Gastrocnemius medialis (tissue), 4 donors: ENCODE measurements around the gene MYO3B. TPM values are rescaled to one million over a fixed set of nuclear protein-coding genes. Genes with fewer than 3 reads are reported as not detected.

Experiments used
- ATAC-seq, 2 donors: fragments of 150-250 bp; one replicate each; pipeline ENCODE4 v1.9.1; 2016
- DNase-seq, 2 donors: peaks; one replicate each; pipeline ENCODE4 v3.0.0-alpha.2; 2019
- H3K27ac ChIP-seq, 4 donors: fragments of 200-600 bp; sonication (generic); 1 replicate in 1 of 4; 2 replicates in 3 of 4; pipeline ENCODE4 v1.5.1; 2016 to 2018; ENCODE audit warnings: mild to moderate bottlenecking in 2 of 4, moderate library complexity in 1 of 4
- H3K27me3 ChIP-seq, 3 donors: fragments of 200-600 bp; sonication (generic) in 2 of 3; 1 replicate in 1 of 3; 2 replicates in 2 of 3; pipeline versions ENCODE4 v1.5.1 to v1.6.0; 2016 to 2019; ENCODE audit warnings: mild to moderate bottlenecking in 1 of 3, moderate library complexity in 1 of 3
- H3K36me3 ChIP-seq, 2 donors: fragments of 200-600 bp; sonication (generic) in 1 of 2; one replicate each; pipeline ENCODE4 v1.5.1; 2017 to 2018
- H3K4me1 ChIP-seq, 2 donors: fragments of 200-600 bp; sonication (generic) in 1 of 2; one replicate each; pipeline ENCODE4 v1.5.1; 2016 to 2017; ENCODE audit warnings: mild to moderate bottlenecking in 2 of 2
- H3K4me3 ChIP-seq, 4 donors: fragments of 200-600 bp; sonication (generic) in 3 of 4; 1 replicate in 1 of 4; 2 replicates in 3 of 4; pipeline ENCODE4 v1.5.1; 2016 to 2019; ENCODE audit warnings: mild to moderate bottlenecking in 2 of 4
- H3K9me3 ChIP-seq, 3 donors: fragments of 200-600 bp; sonication (generic) in 2 of 3; 1 replicate in 1 of 3; 2 replicates in 2 of 3; pipeline ENCODE4 v1.5.1; 2016 to 2019
- POLR2A ChIP-seq, 2 donors: fragments of 450-650 bp; IDR thresholded peaks; one replicate each; pipeline ENCODE4 v1.6.1; 2017; ENCODE audit warnings: antibody characterized with exemption in 2 of 2, mild to moderate bottlenecking in 2 of 2, moderate library complexity in 2 of 2
- in situ Hi-C, 4 donors: fragments of 200-750 bp; cut with MboI; loops; one replicate each; pipeline versions ENCODE4 v1.15.0 to v1.8.0; 2017; ENCODE audit warnings: low sequenced_read_pairs in 4 of 4
- intact Hi-C: fragments of 100-400 bp; cut with DNase I; formaldehyde crosslinking; loops from one replicate; pipeline ENCODE4 v1.15.1; 2023; ENCODE audit warnings: low total_unique reads
- total RNA-seq, 4 donors: library from RNA; depleted of rRNA; stranded (reverse); fragments of >200 nt; gene quantifications; one replicate each; pipeline versions ENCODE4 v1.1.0 to v1.2.3, GENCODE V29; 2016
- TF ChIP-seq, protein P1 (sequence below), 5 experiments: fragments of 450-650 bp in 3 of 5; fragments of 200-600 bp in 2 of 5; sonication (generic) in 2 of 5; IDR thresholded peaks in 4 of 5; conservative IDR thresholded peaks in 1 of 5; 1 replicate in 4 of 5; 2 replicates in 1 of 5; pipeline ENCODE4 v1.5.1; 2016 to 2019; ENCODE audit warnings: antibody characterized with exemption in 5 of 5, mild to moderate bottlenecking in 3 of 5, moderate library complexity in 3 of 5

Gene MYO3B
- total RNA-seq, 4 donors from 2014 or later = 0.07 to 0.27 TPM; not detected in 2

DNA sequence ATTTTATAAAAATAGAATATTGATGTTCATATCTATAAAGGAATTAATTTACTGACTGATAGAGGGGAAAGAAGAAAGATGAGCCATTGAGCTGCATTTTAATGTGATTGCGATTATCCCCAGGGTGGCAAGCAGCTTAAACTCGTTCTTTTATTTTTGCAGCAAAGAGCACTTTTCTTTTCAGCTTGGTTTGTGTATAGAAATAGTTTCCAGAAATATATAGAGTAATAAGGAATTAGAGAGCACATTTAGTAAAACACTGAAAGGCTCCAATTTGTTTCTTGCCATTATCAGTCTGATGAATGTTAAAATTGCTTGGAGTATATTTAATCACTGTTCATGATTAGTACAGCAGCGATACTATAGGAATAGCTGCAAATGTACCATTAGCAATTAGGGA lies 119.5 kb downstream of the MYO3B start:
- Histone ChIP-seq H3K27ac (no peak overlapping the region), H3K36me3 (no peaks in the 10 kb centered on the region), H3K9me3 (no peaks in the 10 kb centered on the region), H3K4me1 (no peaks in the 10 kb centered on the region), H3K4me3 (no peak overlapping the region), H3K27me3 (no peaks in the 10 kb centered on the region)
- no peak for ATAC-seq
- TF ChIP-seq POLR2A (IDR thresholded peaks at IDR 0.05) = no peak
- TF ChIP-seq, protein P1, sequence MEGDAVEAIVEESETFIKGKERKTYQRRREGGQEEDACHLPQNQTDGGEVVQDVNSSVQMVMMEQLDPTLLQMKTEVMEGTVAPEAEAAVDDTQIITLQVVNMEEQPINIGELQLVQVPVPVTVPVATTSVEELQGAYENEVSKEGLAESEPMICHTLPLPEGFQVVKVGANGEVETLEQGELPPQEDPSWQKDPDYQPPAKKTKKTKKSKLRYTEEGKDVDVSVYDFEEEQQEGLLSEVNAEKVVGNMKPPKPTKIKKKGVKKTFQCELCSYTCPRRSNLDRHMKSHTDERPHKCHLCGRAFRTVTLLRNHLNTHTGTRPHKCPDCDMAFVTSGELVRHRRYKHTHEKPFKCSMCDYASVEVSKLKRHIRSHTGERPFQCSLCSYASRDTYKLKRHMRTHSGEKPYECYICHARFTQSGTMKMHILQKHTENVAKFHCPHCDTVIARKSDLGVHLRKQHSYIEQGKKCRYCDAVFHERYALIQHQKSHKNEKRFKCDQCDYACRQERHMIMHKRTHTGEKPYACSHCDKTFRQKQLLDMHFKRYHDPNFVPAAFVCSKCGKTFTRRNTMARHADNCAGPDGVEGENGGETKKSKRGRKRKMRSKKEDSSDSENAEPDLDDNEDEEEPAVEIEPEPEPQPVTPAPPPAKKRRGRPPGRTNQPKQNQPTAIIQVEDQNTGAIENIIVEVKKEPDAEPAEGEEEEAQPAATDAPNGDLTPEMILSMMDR (IDR thresholded peaks at IDR 0.05 in 4 of 5, conservative IDR thresholded peaks at IDR 0.05 in 1 of 5) = no peak
- no peak for DNase-seq
- in situ Hi-C loops = no loop called here
- intact Hi-C loops = no loop called here

DNA sequence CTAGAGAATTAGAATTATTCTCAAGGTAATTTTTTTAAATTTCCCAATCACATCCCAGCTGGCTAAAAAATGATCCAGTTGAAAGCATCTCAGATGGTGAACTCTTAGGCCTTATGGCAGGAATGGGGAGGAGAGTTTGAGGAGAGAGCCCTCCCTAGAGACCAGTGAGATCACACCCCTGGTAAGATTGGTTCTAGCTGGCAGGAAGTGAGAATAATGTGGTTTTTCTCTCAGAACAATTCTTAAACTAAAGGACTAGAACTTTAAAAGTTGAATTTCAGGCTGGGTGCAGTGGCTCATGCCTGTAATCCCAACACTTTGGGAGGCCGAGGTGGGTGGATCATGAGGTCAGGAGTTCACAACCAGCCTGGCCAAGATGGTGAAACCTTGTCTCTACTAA lies 120.2 kb downstream of the MYO3B start:
- Histone ChIP-seq H3K4me1 (no peaks in the 10 kb centered on the region), H3K9me3 (no peaks in the 10 kb centered on the region), H3K27me3 (no peaks in the 10 kb centered on the region), H3K36me3 (no peaks in the 10 kb centered on the region), H3K4me3 (no peak overlapping the region), H3K27ac (no peak overlapping the region)
- TF ChIP-seq, protein P1 (IDR thresholded peaks at IDR 0.05 in 4 of 5, conservative IDR thresholded peaks at IDR 0.05 in 1 of 5) = no peak
- no peak for TF ChIP-seq POLR2A (IDR thresholded peaks at IDR 0.05)
- intact Hi-C loops = no loop called here
- ATAC-seq (no peak), DNase-seq (no peak)
- in situ Hi-C loops = no loop called here

DNA sequence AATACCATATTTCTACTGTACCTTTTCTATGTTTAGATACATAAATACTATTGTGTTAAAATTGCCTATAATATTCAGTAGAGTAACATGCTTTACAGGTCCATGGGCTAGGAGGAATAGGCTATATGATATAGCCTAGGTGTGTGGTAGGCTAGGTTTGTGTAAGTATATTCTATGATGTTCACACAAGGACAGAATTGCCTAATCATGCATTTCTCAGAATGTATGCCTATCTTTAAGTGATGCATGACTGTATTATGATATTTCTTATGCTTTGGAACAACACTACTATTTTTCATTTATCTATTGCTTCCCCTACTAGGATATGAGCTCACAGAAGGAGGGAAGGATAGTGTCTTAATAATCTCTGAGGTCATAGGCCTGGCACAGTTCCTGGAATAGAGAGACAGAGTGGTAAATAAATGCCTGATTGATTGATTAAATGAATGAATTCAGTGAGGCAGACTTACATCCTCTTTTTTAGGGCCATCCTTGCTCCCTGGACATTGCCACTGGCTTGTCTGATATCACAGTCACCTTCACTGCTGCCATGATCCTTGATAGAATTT lies 121.0 kb downstream of the MYO3B start:
- H3K27ac ChIP-seq = no peak overlapping the region
- intact Hi-C loops (no loop called here), in situ Hi-C loops (no loop called here)
- H3K27me3 ChIP-seq = no peaks in the 10 kb centered on the region
- TF ChIP-seq POLR2A (IDR thresholded peaks at IDR 0.05) = no peak
- TF ChIP-seq, protein P1 (IDR thresholded peaks at IDR 0.05 in 4 of 5, conservative IDR thresholded peaks at IDR 0.05 in 1 of 5) = no peak
- no peak overlapping the region for H3K4me3 ChIP-seq
- no peaks in the 10 kb centered on the region for H3K36me3 ChIP-seq
- H3K9me3 ChIP-seq = no peaks in the 10 kb centered on the region
- ATAC-seq (no peak), DNase-seq (no peak)
- H3K4me1 ChIP-seq = no peaks in the 10 kb centered on the region

DNA sequence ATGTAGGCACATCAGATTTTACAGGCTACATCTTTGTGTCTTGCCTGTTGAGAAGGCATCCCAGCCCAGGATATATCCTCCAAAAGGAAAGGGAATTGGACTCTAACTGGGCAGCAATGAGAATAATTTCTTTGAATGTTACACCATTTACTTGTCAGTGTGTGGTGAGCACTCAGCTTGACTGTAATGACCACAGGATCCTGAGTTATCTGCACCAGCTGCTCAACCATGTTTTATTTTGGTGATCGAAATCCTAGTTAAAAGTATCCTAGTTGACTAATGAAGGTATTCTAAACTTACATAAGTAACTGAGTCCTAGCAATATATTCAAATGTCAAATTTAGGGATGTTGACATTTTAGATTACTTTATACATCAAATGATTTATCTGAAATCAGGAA lies 123.0 kb downstream of the MYO3B start:
- no peak for ATAC-seq
- in situ Hi-C loops (no loop called here), intact Hi-C loops (no loop called here)
- DNase-seq = no peak
- Histone ChIP-seq H3K27me3 (no peaks in the 10 kb centered on the region), H3K9me3 (no peaks in the 10 kb centered on the region), H3K36me3 (no peaks in the 10 kb centered on the region), H3K27ac (no peak overlapping the region), H3K4me1 (no peaks in the 10 kb centered on the region), H3K4me3 (no peak overlapping the region)
- TF ChIP-seq, protein P1 (IDR thresholded peaks at IDR 0.05 in 4 of 5, conservative IDR thresholded peaks at IDR 0.05 in 1 of 5) = no peak
- TF ChIP-seq POLR2A (IDR thresholded peaks at IDR 0.05) = no peak

DNA sequence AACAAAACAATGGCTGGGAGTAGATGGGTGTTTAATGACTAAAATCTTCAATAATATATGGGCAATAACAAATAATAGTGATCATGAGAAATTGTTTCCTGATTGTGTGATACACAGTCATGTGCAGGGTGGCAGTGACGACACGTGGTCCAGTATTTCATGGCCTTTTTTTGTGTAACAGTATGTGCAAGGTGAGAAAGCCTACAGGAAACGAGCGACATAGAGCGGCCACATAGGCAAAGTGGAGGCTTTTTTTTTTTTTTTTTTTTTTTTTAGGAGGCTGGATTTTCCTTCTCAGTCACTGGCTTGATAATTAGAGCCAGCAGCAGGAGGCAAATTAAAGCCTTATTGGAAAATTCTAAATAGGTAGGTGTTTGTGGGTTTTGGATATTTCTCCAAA lies 123.7 kb downstream of the MYO3B start:
- in situ Hi-C loops (no loop called here), intact Hi-C loops (no loop called here)
- H3K4me1 ChIP-seq = no peaks in the 10 kb centered on the region
- no peak overlapping the region for H3K27ac ChIP-seq
- TF ChIP-seq, protein P1 (IDR thresholded peaks at IDR 0.05 in 4 of 5, conservative IDR thresholded peaks at IDR 0.05 in 1 of 5) = no peak
- no peak for TF ChIP-seq POLR2A (IDR thresholded peaks at IDR 0.05)
- H3K36me3 ChIP-seq = no peaks in the 10 kb centered on the region
- no peaks in the 10 kb centered on the region for H3K27me3 ChIP-seq
- H3K9me3 ChIP-seq = no peaks in the 10 kb centered on the region
- H3K4me3 ChIP-seq = no peak overlapping the region
- DNase-seq (no peak), ATAC-seq (no peak)
